ENCODE results near the gene TAX1BP3.

- TF ChIP-seq CTCF (conservative IDR thresholded peaks at IDR 0.05; ENCODE audit: low read depth in 2 of 2) (no peak), REST (IDR thresholded peaks at IDR 0.05; ENCODE audit: unreplicated experiment) (no peak)
These were observed 40.6 kb downstream of the TAX1BP3 start for GRCh38 chr17:3627769-3628167.

All from GM23338 (cell line).